ENCODE results near the gene TNFRSF18. TPM values are rescaled to one million over a fixed set of nuclear protein-coding genes. Genes with fewer than 3 reads are reported as not detected.

TNFRSF18 gene
- total and polyA plus RNA-seq, 2 donors (not counting 1 experiment from before 2014, with no cell fraction given): 10.1 to 33.5 TPM

DNA sequence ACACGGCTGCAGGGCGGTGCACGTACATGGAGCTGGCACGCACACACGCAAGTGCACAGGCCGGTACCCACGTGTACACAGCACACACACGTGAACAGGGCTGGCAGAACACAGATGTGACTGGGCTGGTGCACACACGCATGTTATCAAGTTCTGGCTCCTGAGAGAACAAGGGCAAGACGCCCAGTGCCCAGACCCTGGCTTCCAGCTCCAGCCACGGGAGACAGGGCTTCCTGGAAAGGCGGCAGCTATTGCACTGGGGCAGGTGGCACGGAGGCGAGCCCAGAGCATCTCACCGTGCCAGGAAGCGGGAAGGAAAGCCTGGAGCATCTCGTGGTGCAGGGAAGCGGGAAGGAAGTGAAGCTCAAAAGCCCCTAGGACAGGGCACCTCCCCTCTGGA is 19.5 kb upstream of the TNFRSF18 start:
- POLR2A ChIA-PET: interaction anchor here (1.2 kb wide), 1 partner anchor 51 kb away, joined by 3 read pairs; no protein-coding TSS in a partner anchor
- peaks cover 71% of the 10 kb centered on the region for H3K79me2 ChIP-seq (ENCODE audit: control insufficient read depth, insufficient read depth, low read length)
- no peak overlapping the region for H3K27ac Mint-ChIP-seq

DNA sequence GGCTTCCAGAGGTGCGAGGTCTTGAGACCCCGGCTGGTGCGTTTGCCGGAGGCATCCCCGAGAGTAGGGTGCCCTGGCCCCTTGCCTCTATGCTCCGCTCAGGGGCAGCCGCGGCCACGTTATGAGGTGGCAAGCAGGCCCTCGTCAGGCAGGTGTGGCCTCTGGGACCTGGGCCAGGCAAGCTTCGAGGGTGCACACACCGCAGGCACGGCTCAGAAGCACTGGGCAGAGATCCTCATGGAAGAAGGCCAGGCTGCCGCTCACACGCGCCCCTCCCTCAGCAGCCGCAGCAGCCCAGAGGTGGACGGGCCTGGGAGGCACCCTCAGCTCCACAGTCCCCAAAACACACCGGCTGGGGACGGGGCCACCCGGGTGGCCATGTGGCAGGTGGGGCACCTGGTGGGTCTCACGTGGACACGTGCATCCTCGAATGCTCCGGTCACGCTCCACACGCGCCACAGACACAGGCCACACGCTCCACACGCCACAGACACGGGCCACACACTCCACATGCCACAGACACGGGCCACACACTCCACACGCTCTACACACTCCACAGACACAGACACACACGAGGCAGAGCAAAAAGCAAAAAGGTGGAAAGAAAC is 18.9 kb upstream of the TNFRSF18 start:
- POLR2A ChIA-PET: no interaction called here

More for the DNA sequence above, 19.5 kb upstream of the TNFRSF18 start:
- Histone ChIP-seq H3K4me3 (ENCODE audit: control extremely low read depth in 1 of 5, extremely low read depth in 1 of 5, insufficient read depth in 1 of 5, low read depth in 2 of 5, low read length in 4 of 5) (no peak overlapping the region), H3K27ac (ENCODE audit: low read length in 2 of 2) (no peak overlapping the region), H3K4me2 (replicated peaks; ENCODE audit: low read depth, low read length, poor library complexity, severe bottlenecking) (no peak overlapping the region), H3K9me3 (ENCODE audit: control extremely low read depth in 1 of 3, control insufficient read depth in 2 of 3, insufficient read depth in 1 of 3, low read length in 2 of 3) (no peaks in the 10 kb centered on the region), H2AFZ (ENCODE audit: insufficient read depth, low read depth, low read length, poor library complexity, severe bottlenecking) (no peak overlapping the region), H3K27me3 (replicated peaks in 1 of 4; ENCODE audit: control extremely low read depth in 1 of 4, control insufficient read depth in 3 of 4, insufficient read depth in 4 of 4, low read length in 3 of 4) (no peaks in the 10 kb centered on the region), H4K20me1 (ENCODE audit: control insufficient read depth, insufficient read depth, low read length, poor library complexity, severe bottlenecking) (peaks cover 93% of the 10 kb centered on the region), H3K4me1 (ENCODE audit: control insufficient read depth in 2 of 2, insufficient read depth in 2 of 2, low read length in 2 of 2) (peaks cover 13 to 18% of the 10 kb centered on the region in 2 donors), H3K9ac (ENCODE audit: low read length) (no peak overlapping the region), H3K36me3 (replicated peaks in 1 of 2; ENCODE audit: control extremely low read depth in 1 of 2, control insufficient read depth in 1 of 2, extremely low read depth in 1 of 2, insufficient read depth in 2 of 2, low read length in 1 of 2) (peaks cover 0 to 67% of the 10 kb centered on the region in 2 experiments)
- TF ChIP-seq, protein P1, sequence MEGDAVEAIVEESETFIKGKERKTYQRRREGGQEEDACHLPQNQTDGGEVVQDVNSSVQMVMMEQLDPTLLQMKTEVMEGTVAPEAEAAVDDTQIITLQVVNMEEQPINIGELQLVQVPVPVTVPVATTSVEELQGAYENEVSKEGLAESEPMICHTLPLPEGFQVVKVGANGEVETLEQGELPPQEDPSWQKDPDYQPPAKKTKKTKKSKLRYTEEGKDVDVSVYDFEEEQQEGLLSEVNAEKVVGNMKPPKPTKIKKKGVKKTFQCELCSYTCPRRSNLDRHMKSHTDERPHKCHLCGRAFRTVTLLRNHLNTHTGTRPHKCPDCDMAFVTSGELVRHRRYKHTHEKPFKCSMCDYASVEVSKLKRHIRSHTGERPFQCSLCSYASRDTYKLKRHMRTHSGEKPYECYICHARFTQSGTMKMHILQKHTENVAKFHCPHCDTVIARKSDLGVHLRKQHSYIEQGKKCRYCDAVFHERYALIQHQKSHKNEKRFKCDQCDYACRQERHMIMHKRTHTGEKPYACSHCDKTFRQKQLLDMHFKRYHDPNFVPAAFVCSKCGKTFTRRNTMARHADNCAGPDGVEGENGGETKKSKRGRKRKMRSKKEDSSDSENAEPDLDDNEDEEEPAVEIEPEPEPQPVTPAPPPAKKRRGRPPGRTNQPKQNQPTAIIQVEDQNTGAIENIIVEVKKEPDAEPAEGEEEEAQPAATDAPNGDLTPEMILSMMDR (IDR thresholded peaks at IDR 0.05): no peak
- no peak for TF ChIP-seq EZH2 (IDR thresholded peaks at IDR 0.05; ENCODE audit: borderline replicate concordance, insufficient read depth, low read depth, low read length, poor library complexity, severe bottlenecking)
- 95% methylated on average over 18 of the region's 18 CpGs for WGBS (ENCODE audit: insufficient coverage)
- H3K9me3 Mint-ChIP-seq (ENCODE audit: insufficient read depth): no peaks in the 10 kb centered on the region
- H3K4me1 Mint-ChIP-seq: peaks cover 20% of the 10 kb centered on the region
- no peak overlapping the region for H3K4me3 Mint-ChIP-seq
- DNase-seq (no peak), ATAC-seq (ENCODE audit: low read depth) (no peak)
- no peaks in the 10 kb centered on the region for H3K27me3 Mint-ChIP-seq
- intact Hi-C loops (cut with micrococcal nuclease): no loop called here
- CTCF ChIA-PET: interaction anchor here (1.4 kb wide), 1 partner anchor 103 kb away, joined by 4 read pairs; no protein-coding TSS in a partner anchor

More for the DNA sequence above, 18.9 kb upstream of the TNFRSF18 start:
- H3K79me2 ChIP-seq (ENCODE audit: control insufficient read depth, insufficient read depth, low read length): peaks cover 65% of the 10 kb centered on the region
- ATAC-seq (ENCODE audit: low read depth): no peak
- H4K20me1 ChIP-seq (ENCODE audit: control insufficient read depth, insufficient read depth, low read length, poor library complexity, severe bottlenecking): peaks cover 93% of the 10 kb centered on the region
- DNase-seq: no peak
- H3K36me3 ChIP-seq (replicated peaks in 1 of 2; ENCODE audit: control extremely low read depth in 1 of 2, control insufficient read depth in 1 of 2, extremely low read depth in 1 of 2, insufficient read depth in 2 of 2, low read length in 1 of 2): peaks cover 0 to 73% of the 10 kb centered on the region in 2 experiments
- peaks cover 7 to 12% of the 10 kb centered on the region in 2 donors for H3K4me1 ChIP-seq (ENCODE audit: control insufficient read depth in 2 of 2, insufficient read depth in 2 of 2, low read length in 2 of 2)
- H3K27me3 ChIP-seq (replicated peaks in 1 of 4; ENCODE audit: control extremely low read depth in 1 of 4, control insufficient read depth in 3 of 4, insufficient read depth in 4 of 4, low read length in 3 of 4): no peaks in the 10 kb centered on the region
- Mint-ChIP-seq H3K27me3 (no peaks in the 10 kb centered on the region), H3K4me3 (no peak overlapping the region), H3K9me3 (ENCODE audit: insufficient read depth) (no peaks in the 10 kb centered on the region), H3K4me1 (peaks cover 16% of the 10 kb centered on the region), H3K27ac (no peak overlapping the region)
- no peak overlapping the region for H3K4me3 ChIP-seq (ENCODE audit: control extremely low read depth in 1 of 5, extremely low read depth in 1 of 5, insufficient read depth in 1 of 5, low read depth in 2 of 5, low read length in 4 of 5)
- WGBS (ENCODE audit: insufficient coverage): 95% methylated on average over 34 of the region's 34 CpGs
- no peak overlapping the region for H3K9ac ChIP-seq (ENCODE audit: low read length)
- H3K9me3 ChIP-seq (ENCODE audit: control extremely low read depth in 1 of 3, control insufficient read depth in 2 of 3, insufficient read depth in 1 of 3, low read length in 2 of 3): no peaks in the 10 kb centered on the region
- no peak overlapping the region for H3K4me2 ChIP-seq (replicated peaks; ENCODE audit: low read depth, low read length, poor library complexity, severe bottlenecking)
- H2AFZ ChIP-seq (ENCODE audit: insufficient read depth, low read depth, low read length, poor library complexity, severe bottlenecking): no peak overlapping the region
- H3K27ac ChIP-seq (ENCODE audit: low read length in 2 of 2): no peak overlapping the region
- no peak for TF ChIP-seq EZH2 (IDR thresholded peaks at IDR 0.05; ENCODE audit: borderline replicate concordance, insufficient read depth, low read depth, low read length, poor library complexity, severe bottlenecking)
- TF ChIP-seq, protein P1 (IDR thresholded peaks at IDR 0.05): no peak
- CTCF ChIA-PET: interaction anchor here (1.4 kb wide), 1 partner anchor 103 kb away, joined by 4 read pairs; no protein-coding TSS in a partner anchor
- intact Hi-C loops (cut with micrococcal nuclease): no loop called here
